Heart right ventricle (tissue), 16 donors: ENCODE results near the gene WSB2. TPM values are rescaled to one million over a fixed set of nuclear protein-coding genes. Genes with fewer than 3 reads are reported as not detected.

ENCODE experiments used
- ATAC-seq, 8 donors: fragments of 200-7000 bp; cut with Tn5 transposase; one replicate each; pipeline ENCODE4 v1.9.1; 2020; ENCODE audit warnings: mild to moderate bottlenecking in 8 of 8, moderate library complexity in 8 of 8, moderate number of reproducible peaks in 1 of 8
- DNase-seq, 2 donors: peaks; one replicate each; pipeline ENCODE4 v3.0.0-alpha.2; 2020
- H3K27ac ChIP-seq, 10 donors: fragments of 200-600 bp; sonication (generic) in 2 of 10; one replicate each; pipeline versions ENCODE4 v1.5.0 to v1.8.0; 2020 to 2022; ENCODE audit warnings: mild to moderate bottlenecking in 3 of 10
- H3K27me3 ChIP-seq, 7 donors: fragments of 200-600 bp; one replicate each; pipeline ENCODE4 v1.8.0; 2021 to 2022; ENCODE audit warnings: mild to moderate bottlenecking in 2 of 7
- H3K36me3 ChIP-seq, 9 donors: fragments of 200-600 bp; sonication (generic) in 1 of 9; one replicate each; pipeline versions ENCODE4 v1.5.0 to v1.8.0; 2020 to 2022; ENCODE audit warnings: mild to moderate bottlenecking in 2 of 9
- H3K4me1 ChIP-seq, 9 donors: fragments of 200-600 bp; sonication (generic) in 1 of 9; one replicate each; pipeline versions ENCODE4 v1.5.0 to v1.8.0; 2020 to 2022; ENCODE audit warnings: mild to moderate bottlenecking in 4 of 9
- H3K4me3 ChIP-seq, 10 donors: fragments of 200-600 bp; sonication (generic) in 2 of 10; one replicate each; pipeline versions ENCODE4 v1.5.0 to v1.8.0; 2020 to 2022; ENCODE audit warnings: mild to moderate bottlenecking in 7 of 10, moderate library complexity in 2 of 10
- H3K9me3 ChIP-seq, 11 donors: fragments of 200-600 bp in 10 of 11; sonication (generic) in 2 of 11; one replicate each; pipeline versions ENCODE4 v1.5.0 to v1.8.0; 2013 to 2022; ENCODE audit warnings: mild to moderate bottlenecking in 2 of 11, control low read depth in 1 of 11, moderate library complexity in 1 of 11
- WGBS, 2 donors: extraction: QIAGEN DNeasy Blood & Tissue Kit; methylation state at CpG; one replicate each; pipeline ENCODE4 v1.1.7; 2013; ENCODE audit warnings: inconsistent platforms in 1 of 2; 5-methylcytosine and 5-hydroxymethylcytosine counted together
- intact Hi-C, 10 donors: fragments of 100-400 bp; cut with DNase I; formaldehyde crosslinking; loops; one replicate each; pipeline versions ENCODE4 v1.11.1 to v1.14.2; 2022
- polyA plus RNA-seq, 2 donors: library from polyadenylated mRNA; stranded (reverse); fragments of 200-250 nt; gene quantifications; one replicate each; pipeline ENCODE4 v1.2.3, GENCODE V29; 2013
- total RNA-seq, 10 donors: library from RNA; stranded (reverse); fragmentation: NEBNext Ultra II Directional in 3 of 10; extraction: Animal tissue kit (Norgen Biotek cat#: 25700) in 3 of 10; gene quantifications; one replicate each; pipeline versions ENCODE4 v1.2.1 to v1.2.4, GENCODE V29; 2021 to 2023
- TF ChIP-seq, protein P1 (sequence below), 9 donors: fragments of 200-600 bp; sonication (generic) in 2 of 9; IDR thresholded peaks; one replicate each; pipeline versions ENCODE4 v1.5.0 to v1.8.0; 2021 to 2022; ENCODE audit warnings: antibody characterized with exemption in 9 of 9, mild to moderate bottlenecking in 5 of 9, moderate library complexity in 1 of 9
- donor health status: Arrhythmogenic right ventricular cardiomyopathy.
- donor health status: ischemic (EF 13 %, LVEDD 7.1; RV severe dilation, severe dysfunction).
- donor health status: healthy with polysubstance abuse.
- donor health status: DM: no; HTN: yes; CAD: no.
- donor health status: DM: no; HTN: no; CAD: no.
- donor health status: ischemic (EF 25% LVEDD 6.9; RV normal size, moderate dysfunction).
- donor health status: ischemic (EF 25% LVEDD 5.7; RV mildly dilated, moderate dysfunction).
- donor health status: healthy.
- donor health status: DM: yes; HTN: yes; CAD: no.
- donor health status: Ischemic cardiomyopathy.
- donor health status: ischemic (EF 35%, LVEDD 5.7; RV mildly dilated, moderate dysfunction).
- donor health status: nonischemic (EF 11% LVEDD 7.7; RV severe dilation, severe dysfunction).
- donor health status: DM: yes; HTN: yes; CAD: no.
- donor health status: PGD.
- donor health status: ischemic (EF 29% LVEDD 5.4; RV normal size, mild dysfunction).
- donor health status: nonischemic (EF 23%, LVEDD 6.1; RV moderate dilation, normal function).

The WSB2 gene
- total and polyA plus RNA-seq, 12 donors: 52.2 to 125 (median 97.3) TPM

DNA sequence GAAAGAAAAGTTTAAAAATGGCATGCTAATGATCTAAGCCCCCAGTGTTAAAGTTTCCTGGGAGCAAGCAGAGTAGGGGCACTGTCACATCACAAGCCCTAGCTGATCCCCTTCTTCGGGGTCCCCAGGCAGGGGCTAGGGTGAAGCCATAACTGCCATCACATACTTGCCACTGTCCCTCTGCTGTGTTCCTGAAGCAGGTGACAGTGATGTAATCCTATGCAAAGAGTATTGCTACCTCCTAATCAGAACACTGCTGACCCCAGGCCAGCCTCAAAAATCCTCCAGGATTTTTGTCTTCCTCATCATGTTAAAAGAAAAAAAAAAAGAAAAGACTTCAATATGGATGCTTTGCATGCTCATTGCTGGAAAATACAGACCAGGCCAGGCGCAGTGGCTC lies 45.7 kb downstream of the WSB2 start:
- H3K36me3 ChIP-seq: peaks cover 0 to 16% (median 0%) of the 10 kb centered on the region in 9 donors
- no peak overlapping the region for H3K27ac ChIP-seq
- WGBS, 2 donors: 92 to 95% methylated on average over 2 of the region's 2 CpGs
- H3K9me3 ChIP-seq: no peaks in the 10 kb centered on the region
- intact Hi-C loops: loop anchor here in 4 of 10 donors (5.0 to 10.0 kb wide), 3 partner anchors 47 to 141 kb away; partner anchors contain the start of gene WSB2 (in 1 of the 4)
- no peaks in the 10 kb centered on the region for H3K27me3 ChIP-seq
- ATAC-seq (no peak), DNase-seq (no peak)
- H3K4me3 ChIP-seq: no peak overlapping the region
- H3K4me1 ChIP-seq: peaks cover 0 to 17% (median 9%) of the 10 kb centered on the region in 9 donors
- TF ChIP-seq, protein P1, sequence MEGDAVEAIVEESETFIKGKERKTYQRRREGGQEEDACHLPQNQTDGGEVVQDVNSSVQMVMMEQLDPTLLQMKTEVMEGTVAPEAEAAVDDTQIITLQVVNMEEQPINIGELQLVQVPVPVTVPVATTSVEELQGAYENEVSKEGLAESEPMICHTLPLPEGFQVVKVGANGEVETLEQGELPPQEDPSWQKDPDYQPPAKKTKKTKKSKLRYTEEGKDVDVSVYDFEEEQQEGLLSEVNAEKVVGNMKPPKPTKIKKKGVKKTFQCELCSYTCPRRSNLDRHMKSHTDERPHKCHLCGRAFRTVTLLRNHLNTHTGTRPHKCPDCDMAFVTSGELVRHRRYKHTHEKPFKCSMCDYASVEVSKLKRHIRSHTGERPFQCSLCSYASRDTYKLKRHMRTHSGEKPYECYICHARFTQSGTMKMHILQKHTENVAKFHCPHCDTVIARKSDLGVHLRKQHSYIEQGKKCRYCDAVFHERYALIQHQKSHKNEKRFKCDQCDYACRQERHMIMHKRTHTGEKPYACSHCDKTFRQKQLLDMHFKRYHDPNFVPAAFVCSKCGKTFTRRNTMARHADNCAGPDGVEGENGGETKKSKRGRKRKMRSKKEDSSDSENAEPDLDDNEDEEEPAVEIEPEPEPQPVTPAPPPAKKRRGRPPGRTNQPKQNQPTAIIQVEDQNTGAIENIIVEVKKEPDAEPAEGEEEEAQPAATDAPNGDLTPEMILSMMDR (IDR thresholded peaks at IDR 0.05): no peak

DNA sequence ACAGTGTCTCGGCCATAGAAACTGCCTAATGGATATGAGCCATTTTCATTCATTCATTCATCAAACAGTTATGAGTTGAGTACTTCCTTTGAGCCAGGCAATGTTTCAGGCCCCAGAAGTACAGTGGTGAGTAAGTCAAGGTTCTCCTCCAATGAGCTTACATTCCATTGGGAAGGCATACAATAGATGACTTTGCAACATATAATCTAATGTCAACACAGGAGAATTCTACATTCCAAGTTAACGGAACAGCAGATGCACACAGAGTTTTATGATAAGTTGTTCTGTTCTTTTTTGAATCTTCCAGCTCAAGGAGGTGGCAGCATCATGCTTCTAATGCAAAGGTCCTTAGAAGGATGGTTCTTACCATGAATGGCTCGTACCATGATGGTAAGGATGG lies 47.7 kb downstream of the WSB2 start:
- 82 to 88% methylated on average over 3 of the region's 3 CpGs for WGBS, 2 donors
- H3K27me3 ChIP-seq: peaks cover 0 to 3% (median 0%) of the 10 kb centered on the region in 7 donors
- H3K9me3 ChIP-seq: no peaks in the 10 kb centered on the region
- no peak overlapping the region for H3K4me3 ChIP-seq
- peaks cover 0 to 17% (median 9%) of the 10 kb centered on the region in 9 donors for H3K4me1 ChIP-seq
- ATAC-seq (no peak), DNase-seq (no peak)
- no peaks in the 10 kb centered on the region for H3K36me3 ChIP-seq
- TF ChIP-seq, protein P1 (IDR thresholded peaks at IDR 0.05): no peak
- intact Hi-C loops: loop anchor here in 3 of 10 donors (10.0 kb wide), 1 partner anchor 138 kb away; no protein-coding TSS in a partner anchor
- H3K27ac ChIP-seq: no peak overlapping the region

DNA sequence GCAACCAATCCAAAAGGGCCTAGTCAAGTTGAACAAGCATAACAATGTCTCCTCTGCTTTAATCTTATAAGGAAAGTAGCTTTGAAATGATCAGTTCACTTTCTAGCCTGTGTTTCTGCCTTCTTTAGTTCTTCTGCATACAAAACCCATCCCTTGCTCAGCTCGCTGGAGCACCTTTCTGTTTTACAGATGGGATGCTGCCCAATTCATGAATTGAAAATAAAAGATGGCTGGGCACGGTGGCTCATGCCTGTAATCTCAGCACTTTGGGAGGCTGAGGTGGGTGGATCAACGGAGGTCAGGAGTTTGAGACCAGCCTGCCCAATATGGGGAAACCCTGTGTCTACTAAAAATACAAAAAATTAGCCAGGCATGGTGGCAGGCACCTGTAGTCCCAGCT lies 49.0 kb downstream of the WSB2 start:
- intact Hi-C loops: loop anchor here in 3 of 10 donors (10.0 kb wide), 1 partner anchor 137 kb away; no protein-coding TSS in a partner anchor
- Histone ChIP-seq H3K4me3 (no peak overlapping the region), H3K27ac (no peak overlapping the region), H3K4me1 (peaks cover 0 to 9% (median 3%) of the 10 kb centered on the region in 9 donors), H3K27me3 (peaks cover 0 to 3% (median 0%) of the 10 kb centered on the region in 7 donors), H3K9me3 (no peaks in the 10 kb centered on the region), H3K36me3 (no peaks in the 10 kb centered on the region)
- TF ChIP-seq, protein P1 (IDR thresholded peaks at IDR 0.05): no peak
- no peak for ATAC-seq
- DNase-seq: no peak
- 89% methylated on average over 3 of the region's 3 CpGs for WGBS, 2 donors

DNA sequence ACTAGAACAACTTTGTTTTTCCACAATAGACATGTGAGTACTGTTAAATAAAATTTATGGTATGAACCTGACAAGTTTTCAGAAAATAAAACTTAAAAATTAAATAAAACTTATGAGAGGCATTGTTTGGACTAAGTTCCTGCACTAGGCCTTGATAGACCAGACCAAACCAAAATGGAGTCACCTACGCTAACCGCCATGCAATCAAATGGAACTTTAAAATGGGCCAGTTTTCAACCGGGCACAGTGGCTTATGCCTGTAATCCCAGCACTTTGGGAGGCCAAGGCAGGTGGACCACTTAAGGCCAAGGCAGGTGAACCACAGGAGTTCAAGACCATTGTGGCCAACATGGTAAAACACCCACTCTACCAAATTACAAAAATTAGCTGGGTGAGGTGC lies 49.6 kb downstream of the WSB2 start:
- ATAC-seq (no peak), DNase-seq (no peak)
- WGBS, 2 donors: 95 to 96% methylated on average over 3 of the region's 3 CpGs
- intact Hi-C loops: loop anchor here in 3 of 10 donors (10.0 kb wide), 1 partner anchor 137 kb away; no protein-coding TSS in a partner anchor
- Histone ChIP-seq H3K27ac (no peak overlapping the region), H3K9me3 (no peaks in the 10 kb centered on the region), H3K36me3 (no peaks in the 10 kb centered on the region), H3K4me1 (peaks cover 0 to 8% (median 0%) of the 10 kb centered on the region in 9 donors), H3K27me3 (peaks cover 0 to 3% (median 0%) of the 10 kb centered on the region in 7 donors), H3K4me3 (no peak overlapping the region)
- TF ChIP-seq, protein P1 (IDR thresholded peaks at IDR 0.05): no peak
